GM12873 (cell line): ENCODE results near the gene MORC4.

Experiments used
- CTCF ChIP-seq: IDR thresholded peaks from 2 replicates; pipeline ENCODE4 v1.5.1; 2012; ENCODE audit warnings: low read depth, mild to moderate bottlenecking, moderate library complexity, low read length, control low read depth; ENCODE audit not compliant: insufficient read depth; ENCODE audit errors: missing control alignments

The MORC4 gene

GRCh38 chrX:106964290-106964689 is 35.7 kb downstream of the MORC4 start:
- TF ChIP-seq CTCF = no peak

GRCh38 chrX:106963111-106963510 is 36.9 kb downstream of the MORC4 start:
- TF ChIP-seq CTCF = no peak

GRCh38 chrX:106959901-106960300 is 40.1 kb downstream of the MORC4 start:
- no peak for TF ChIP-seq CTCF

- no peak for TF ChIP-seq CTCF
Observed at GRCh38 chrX:106957856-106958255, 42.2 kb downstream of the MORC4 start.

- TF ChIP-seq CTCF = no peak
Observed at GRCh38 chrX:106955004-106955772, 44.8 kb downstream of the MORC4 start.

GRCh38 chrX:106954041-106954440 is 46.0 kb downstream of the MORC4 start:
- TF ChIP-seq CTCF = no peak

- peak; percentile 27 for TF ChIP-seq CTCF
Observed at GRCh38 chrX:106952988-106953387, 47.0 kb downstream of the MORC4 start.
